Measurements from ENCODE around the gene HDAC4.

The HDAC4 gene

GRCh38 chr2:239104800-239105199 lies 296.0 kb downstream of the HDAC4 start:
- TF ChIP-seq, protein P1, sequence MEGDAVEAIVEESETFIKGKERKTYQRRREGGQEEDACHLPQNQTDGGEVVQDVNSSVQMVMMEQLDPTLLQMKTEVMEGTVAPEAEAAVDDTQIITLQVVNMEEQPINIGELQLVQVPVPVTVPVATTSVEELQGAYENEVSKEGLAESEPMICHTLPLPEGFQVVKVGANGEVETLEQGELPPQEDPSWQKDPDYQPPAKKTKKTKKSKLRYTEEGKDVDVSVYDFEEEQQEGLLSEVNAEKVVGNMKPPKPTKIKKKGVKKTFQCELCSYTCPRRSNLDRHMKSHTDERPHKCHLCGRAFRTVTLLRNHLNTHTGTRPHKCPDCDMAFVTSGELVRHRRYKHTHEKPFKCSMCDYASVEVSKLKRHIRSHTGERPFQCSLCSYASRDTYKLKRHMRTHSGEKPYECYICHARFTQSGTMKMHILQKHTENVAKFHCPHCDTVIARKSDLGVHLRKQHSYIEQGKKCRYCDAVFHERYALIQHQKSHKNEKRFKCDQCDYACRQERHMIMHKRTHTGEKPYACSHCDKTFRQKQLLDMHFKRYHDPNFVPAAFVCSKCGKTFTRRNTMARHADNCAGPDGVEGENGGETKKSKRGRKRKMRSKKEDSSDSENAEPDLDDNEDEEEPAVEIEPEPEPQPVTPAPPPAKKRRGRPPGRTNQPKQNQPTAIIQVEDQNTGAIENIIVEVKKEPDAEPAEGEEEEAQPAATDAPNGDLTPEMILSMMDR (IDR thresholded peaks at IDR 0.05), result no peak
- peaks cover 100% of the 10 kb centered on the region for H3K36me3 ChIP-seq
- no peaks in the 10 kb centered on the region for H3K4me1 ChIP-seq (ENCODE audit: control insufficient read depth in 1 of 2, insufficient read depth in 1 of 2, low read depth in 1 of 2, low read length in 1 of 2)
- no peak overlapping the region for H3K4me3 ChIP-seq (ENCODE audit: low read depth in 1 of 2, low read length in 1 of 2)
- H3K27me3 ChIP-seq, result no peaks in the 10 kb centered on the region
- H3K9me3 ChIP-seq, result no peaks in the 10 kb centered on the region
- H3K27ac ChIP-seq, result no peak overlapping the region

DNA sequence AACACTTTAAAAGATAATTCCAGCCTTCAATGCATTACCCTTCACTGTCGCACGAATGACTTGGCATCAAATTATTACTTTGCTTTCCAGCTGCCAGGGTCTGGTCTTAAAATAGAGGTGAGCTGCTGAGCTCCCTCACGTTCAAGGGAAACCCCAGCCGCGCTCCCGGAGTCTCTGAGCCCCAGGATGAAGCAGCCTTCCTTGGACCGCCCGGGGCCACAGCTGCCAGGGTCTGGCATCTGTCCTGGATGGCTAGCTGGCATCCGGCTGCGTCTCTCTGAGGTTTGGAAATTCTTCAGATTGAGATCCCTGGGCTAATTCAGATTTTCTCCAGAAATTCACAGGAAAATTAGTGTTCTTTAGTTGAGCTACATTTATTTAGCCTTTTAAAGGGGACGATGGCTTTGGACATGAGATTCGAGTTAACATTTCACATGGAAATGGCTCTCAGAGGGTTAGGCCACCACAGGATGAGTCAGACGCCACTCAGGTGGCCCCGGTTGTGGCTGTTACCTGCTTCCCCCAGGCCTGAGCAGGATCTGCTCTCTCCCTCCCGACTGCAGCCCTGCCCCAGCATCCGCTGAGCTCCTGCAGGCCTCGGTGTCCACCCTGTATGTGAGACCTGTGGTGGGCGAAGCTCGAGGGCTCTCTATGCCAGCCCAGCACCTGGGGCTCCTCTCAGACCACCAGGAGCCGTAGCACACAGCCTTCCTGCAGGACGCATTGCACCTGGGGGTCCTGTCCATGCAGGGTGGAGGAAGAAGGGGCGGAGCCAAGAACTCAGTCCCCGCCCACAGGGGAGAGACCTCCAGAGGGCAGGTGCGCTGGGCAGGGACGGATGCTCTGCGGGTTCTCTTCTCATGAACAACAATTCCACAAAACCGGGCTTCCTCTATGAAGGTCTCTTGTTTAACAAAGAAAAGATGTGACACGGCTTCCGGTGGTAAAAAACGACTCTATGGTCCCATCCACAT lies 297.4 kb downstream of the HDAC4 start:
- Histone ChIP-seq H3K9me3 (no peaks in the 10 kb centered on the region), H3K4me1 (ENCODE audit: control insufficient read depth in 1 of 2, insufficient read depth in 1 of 2, low read depth in 1 of 2, low read length in 1 of 2) (no peaks in the 10 kb centered on the region), H3K4me3 (ENCODE audit: low read depth in 1 of 2, low read length in 1 of 2) (no peak overlapping the region), H3K36me3 (peaks cover 100% of the 10 kb centered on the region), H3K27ac (no peak overlapping the region), H3K27me3 (no peaks in the 10 kb centered on the region)
- TF ChIP-seq, protein P1 (IDR thresholded peaks at IDR 0.05), result no peak

- no peaks in the 10 kb centered on the region for H3K9me3 ChIP-seq
- no peak overlapping the region for H3K4me3 ChIP-seq (ENCODE audit: low read depth in 1 of 2, low read length in 1 of 2)
- TF ChIP-seq, protein P1 (IDR thresholded peaks at IDR 0.05), result no peak
- H3K27me3 ChIP-seq, result no peaks in the 10 kb centered on the region
- H3K27ac ChIP-seq, result no peak overlapping the region
- no peaks in the 10 kb centered on the region for H3K4me1 ChIP-seq (ENCODE audit: control insufficient read depth in 1 of 2, insufficient read depth in 1 of 2, low read depth in 1 of 2, low read length in 1 of 2)
- peaks cover 100% of the 10 kb centered on the region for H3K36me3 ChIP-seq
Measured at GRCh38 chr2:239102266-239102665, 298.6 kb downstream of the HDAC4 start.

- TF ChIP-seq, protein P1 (IDR thresholded peaks at IDR 0.05), result no peak
- Histone ChIP-seq H3K27me3 (no peaks in the 10 kb centered on the region), H3K4me1 (ENCODE audit: control insufficient read depth in 1 of 2, insufficient read depth in 1 of 2, low read depth in 1 of 2, low read length in 1 of 2) (no peaks in the 10 kb centered on the region), H3K27ac (no peak overlapping the region), H3K36me3 (peaks cover 100% of the 10 kb centered on the region), H3K9me3 (no peaks in the 10 kb centered on the region), H3K4me3 (ENCODE audit: low read depth in 1 of 2, low read length in 1 of 2) (no peak overlapping the region)
Measured at GRCh38 chr2:239101807-239102206, 299.0 kb downstream of the HDAC4 start.

- no peak overlapping the region for H3K27ac ChIP-seq
- H3K27me3 ChIP-seq, result no peaks in the 10 kb centered on the region
- no peaks in the 10 kb centered on the region for H3K9me3 ChIP-seq
- no peak overlapping the region for H3K4me3 ChIP-seq (ENCODE audit: low read depth in 1 of 2, low read length in 1 of 2)
- no peaks in the 10 kb centered on the region for H3K4me1 ChIP-seq (ENCODE audit: control insufficient read depth in 1 of 2, insufficient read depth in 1 of 2, low read depth in 1 of 2, low read length in 1 of 2)
- H3K36me3 ChIP-seq, result peaks cover 96% of the 10 kb centered on the region
- TF ChIP-seq, protein P1 (IDR thresholded peaks at IDR 0.05), result no peak
Measured at GRCh38 chr2:239101071-239101470, 299.7 kb downstream of the HDAC4 start.
